Measurements from ENCODE around the gene ASPRV1. TPM values are rescaled to one million over a fixed set of nuclear protein-coding genes. Genes with fewer than 3 reads are reported as not detected.

The ASPRV1 gene
- total and polyA plus RNA-seq, 11 donors = 0.28 to 1.4 (median 0.58) TPM; not detected in 1

DNA sequence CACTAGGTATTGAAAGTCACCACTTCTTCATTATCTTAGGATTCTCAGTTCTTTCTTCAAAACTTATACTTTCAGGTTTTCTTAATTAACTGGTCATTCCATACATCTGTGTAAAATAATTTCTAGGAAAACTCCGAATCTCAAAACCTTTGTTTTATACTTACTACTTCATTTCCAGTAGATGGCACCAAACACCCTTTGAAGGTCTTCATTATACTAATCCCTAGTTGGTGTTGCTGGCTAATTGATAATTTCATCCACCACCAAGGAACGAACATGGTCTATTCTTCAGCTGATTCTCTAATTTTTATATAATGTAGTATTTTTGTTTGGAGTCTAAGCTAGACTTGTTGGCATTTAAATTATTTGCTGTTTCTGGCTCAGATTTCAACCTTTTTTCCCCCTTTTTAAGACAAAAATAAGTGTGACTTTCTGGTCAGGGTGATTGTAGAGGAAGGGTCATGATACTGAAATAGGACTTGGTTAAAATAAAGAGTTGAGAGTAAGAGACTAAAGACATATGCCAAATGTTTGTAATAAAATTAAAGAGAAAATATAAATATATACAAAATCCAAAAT is 49.4 kb downstream of the ASPRV1 start:
- Histone ChIP-seq H3K4me1 (peaks cover 0 to 37% (median 11%) of the 10 kb centered on the region in 12 donors), H3K9me3 (no peaks in the 10 kb centered on the region), H3K27ac (peak overlapping the region in 6 of 12 donors; percentile 8 to 45 (median 26)), H3K4me3 (no peak overlapping the region), H3K27me3 (no peaks in the 10 kb centered on the region), H3K36me3 (peaks cover 0 to 60% (median 50%) of the 10 kb centered on the region in 9 donors)
- intact Hi-C loops (cut with DNase I) = loop anchor here in 9 of 10 donors (2.0 to 10.0 kb wide), 9 partner anchors 159 to 393 kb away; partner anchors contain the start of genes FAM136A (in 7 of the 9), PCBP1 (in 2 of the 9) and TIA1 (in 2 of the 9)
- no peak for ATAC-seq
- 1 to 7% (median 3%) methylated on average over 2 of the region's 2 CpGs for WGBS, 4 donors
- no peak for TF ChIP-seq POLR2A (IDR thresholded peaks at IDR 0.05)
- TF ChIP-seq, protein P1, sequence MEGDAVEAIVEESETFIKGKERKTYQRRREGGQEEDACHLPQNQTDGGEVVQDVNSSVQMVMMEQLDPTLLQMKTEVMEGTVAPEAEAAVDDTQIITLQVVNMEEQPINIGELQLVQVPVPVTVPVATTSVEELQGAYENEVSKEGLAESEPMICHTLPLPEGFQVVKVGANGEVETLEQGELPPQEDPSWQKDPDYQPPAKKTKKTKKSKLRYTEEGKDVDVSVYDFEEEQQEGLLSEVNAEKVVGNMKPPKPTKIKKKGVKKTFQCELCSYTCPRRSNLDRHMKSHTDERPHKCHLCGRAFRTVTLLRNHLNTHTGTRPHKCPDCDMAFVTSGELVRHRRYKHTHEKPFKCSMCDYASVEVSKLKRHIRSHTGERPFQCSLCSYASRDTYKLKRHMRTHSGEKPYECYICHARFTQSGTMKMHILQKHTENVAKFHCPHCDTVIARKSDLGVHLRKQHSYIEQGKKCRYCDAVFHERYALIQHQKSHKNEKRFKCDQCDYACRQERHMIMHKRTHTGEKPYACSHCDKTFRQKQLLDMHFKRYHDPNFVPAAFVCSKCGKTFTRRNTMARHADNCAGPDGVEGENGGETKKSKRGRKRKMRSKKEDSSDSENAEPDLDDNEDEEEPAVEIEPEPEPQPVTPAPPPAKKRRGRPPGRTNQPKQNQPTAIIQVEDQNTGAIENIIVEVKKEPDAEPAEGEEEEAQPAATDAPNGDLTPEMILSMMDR (IDR thresholded peaks at IDR 0.05) = peak; percentile 40 to 76 (median 67)
- no peak for DNase-seq

Other genes with a start within 250 kb of the ASPRV1 start
- 10 to 100 TPM in 8 of 9 donors, 1 to 10 TPM in 1; 7.3 to 73.5 (median 22.2) TPM for gene ANXA4, start 219.5 kb downstream of the ASPRV1 start, total RNA-seq
- gene ANXA4, start 219.5 kb downstream of the ASPRV1 start, polyA plus RNA-seq = 10 to 100 TPM; 10.3 to 16.5 TPM
- gene GMCL1, start 132.0 kb downstream of the ASPRV1 start, total RNA-seq = 1 to 10 TPM; 4.4 to 7.2 (median 5.2) TPM
- gene GMCL1, start 132.0 kb downstream of the ASPRV1 start, polyA plus RNA-seq = 1 to 10 TPM; 1.8 to 5.0 TPM
- gene SNRNP27, start 67.7 kb downstream of the ASPRV1 start, total RNA-seq = 10 to 100 TPM; 48.4 to 75.4 (median 55.0) TPM
- 10 to 100 TPM; 37.5 to 97.8 TPM for gene SNRNP27, start 67.7 kb downstream of the ASPRV1 start, polyA plus RNA-seq
- 10 to 100 TPM in 1 of 9 donors, 1 to 10 TPM in 8; 3.2 to 17.0 (median 5.1) TPM for gene MXD1, start 46.5 kb downstream of the ASPRV1 start, total RNA-seq
- gene MXD1, start 46.5 kb downstream of the ASPRV1 start, polyA plus RNA-seq = 1 to 10 TPM; 1.6 to 3.7 TPM
- 100 to 1,000 TPM; 106 to 274 (median 199) TPM for gene PCBP1, start 125.8 kb upstream of the ASPRV1 start, total RNA-seq
- gene PCBP1, start 125.8 kb upstream of the ASPRV1 start, polyA plus RNA-seq = 100 to 1,000 TPM; 212 to 296 TPM
- gene C2orf42, start 229.4 kb upstream of the ASPRV1 start, total RNA-seq = 10 to 100 TPM in 5 of 9 donors, 1 to 10 TPM in 4; 6.2 to 14.9 (median 10.9) TPM
- gene C2orf42, start 229.4 kb upstream of the ASPRV1 start, polyA plus RNA-seq = 1 to 10 TPM; 3.5 to 6.5 TPM